IPS-18a (cell line): ENCODE data around the gene CMTM4.
"Not testable (repeated sequence)": the region's sequence is repeated elsewhere in the genome, so short reads cannot be mapped to it uniquely, and the experiment has no call there.

Experiments
- H3K27ac ChIP-seq: one replicate; pipeline ENCODE4 v1.5.1; 2013; ENCODE audit warnings: low read length
- H3K27me3 ChIP-seq: one replicate; pipeline ENCODE4 v1.6.1; 2013; ENCODE audit warnings: mild to moderate bottlenecking, low read length; ENCODE audit not compliant: control insufficient read depth, insufficient read depth
- H3K36me3 ChIP-seq: one replicate; pipeline ENCODE4 v1.6.1; 2013; ENCODE audit warnings: low read depth, low read length; ENCODE audit not compliant: control insufficient read depth
- H3K4me1 ChIP-seq: one replicate; pipeline ENCODE4 v1.6.1; 2013; ENCODE audit warnings: low read depth, low read length; ENCODE audit not compliant: control insufficient read depth
- H3K4me3 ChIP-seq: one replicate; pipeline ENCODE4 v1.5.1; 2013; ENCODE audit warnings: low read length
- H3K9ac ChIP-seq: one replicate; pipeline ENCODE4 v1.6.1; 2013; ENCODE audit warnings: mild to moderate bottlenecking, low read length, moderate library complexity
- H3K9me3 ChIP-seq: one replicate; pipeline ENCODE4 v1.6.1; 2013; ENCODE audit warnings: low read depth, low read length; ENCODE audit not compliant: control insufficient read depth

Gene CMTM4

GRCh38 chr16:66689282-66689681, 7.3 kb downstream of the CMTM4 start:
- Histone ChIP-seq H3K27me3 (no peaks in the 10 kb centered on the region), H3K9ac (no peak overlapping the region), H3K36me3 (no peaks in the 10 kb centered on the region), H3K27ac (no peak overlapping the region), H3K9me3 (no peaks in the 10 kb centered on the region), H3K4me3 (no peak overlapping the region), H3K4me1 (no peaks in the 10 kb centered on the region)

GRCh38 chr16:66687906-66688625, 8.5 kb downstream of the CMTM4 start:
- Histone ChIP-seq H3K36me3 (no peaks in the 10 kb centered on the region), H3K4me3 (no peak overlapping the region), H3K27ac (no peak overlapping the region), H3K27me3 (no peaks in the 10 kb centered on the region), H3K9me3 (no peaks in the 10 kb centered on the region), H3K4me1 (no peaks in the 10 kb centered on the region), H3K9ac (no peak overlapping the region)

GRCh38 chr16:66685501-66686115, 10.9 kb downstream of the CMTM4 start:
- not testable (repeated sequence) for H3K4me3 ChIP-seq, H3K9me3 ChIP-seq, H3K36me3 ChIP-seq, H3K27me3 ChIP-seq, H3K27ac ChIP-seq, H3K4me1 ChIP-seq, H3K9ac ChIP-seq

GRCh38 chr16:66682271-66682670, 14.3 kb downstream of the CMTM4 start:
- Histone ChIP-seq H3K36me3 (no peaks in the 10 kb centered on the region), H3K9ac (no peak overlapping the region), H3K27ac (no peak overlapping the region), H3K4me3 (no peak overlapping the region), H3K9me3 (no peaks in the 10 kb centered on the region), H3K4me1 (no peaks in the 10 kb centered on the region), H3K27me3 (no peaks in the 10 kb centered on the region)

- Histone ChIP-seq H3K27ac (no peak overlapping the region), H3K9me3 (no peaks in the 10 kb centered on the region), H3K4me1 (no peaks in the 10 kb centered on the region), H3K27me3 (no peaks in the 10 kb centered on the region), H3K9ac (no peak overlapping the region), H3K4me3 (no peak overlapping the region), H3K36me3 (no peaks in the 10 kb centered on the region)
Measured at GRCh38 chr16:66681676-66682075, 14.9 kb downstream of the CMTM4 start.

- Histone ChIP-seq H3K27ac (no peak overlapping the region), H3K4me3 (no peak overlapping the region), H3K36me3 (no peaks in the 10 kb centered on the region), H3K27me3 (no peaks in the 10 kb centered on the region), H3K9ac (no peak overlapping the region), H3K4me1 (no peaks in the 10 kb centered on the region), H3K9me3 (no peaks in the 10 kb centered on the region)
Measured at GRCh38 chr16:66678337-66678736, 18.2 kb downstream of the CMTM4 start.

GRCh38 chr16:66677836-66678235, 18.7 kb downstream of the CMTM4 start:
- Histone ChIP-seq H3K4me1 (no peaks in the 10 kb centered on the region), H3K36me3 (no peaks in the 10 kb centered on the region), H3K27me3 (no peaks in the 10 kb centered on the region), H3K9me3 (no peaks in the 10 kb centered on the region), H3K4me3 (no peak overlapping the region), H3K27ac (no peak overlapping the region), H3K9ac (no peak overlapping the region)

GRCh38 chr16:66677179-66677578, 19.4 kb downstream of the CMTM4 start:
- Histone ChIP-seq H3K9ac (no peak overlapping the region), H3K27me3 (no peaks in the 10 kb centered on the region), H3K9me3 (no peaks in the 10 kb centered on the region), H3K4me3 (no peak overlapping the region), H3K4me1 (no peaks in the 10 kb centered on the region), H3K27ac (no peak overlapping the region), H3K36me3 (no peaks in the 10 kb centered on the region)

- Histone ChIP-seq H3K36me3 (no peaks in the 10 kb centered on the region), H3K9me3 (no peaks in the 10 kb centered on the region), H3K9ac (no peak overlapping the region), H3K27ac (no peak overlapping the region), H3K27me3 (no peaks in the 10 kb centered on the region), H3K4me1 (no peaks in the 10 kb centered on the region), H3K4me3 (no peak overlapping the region)
Measured at GRCh38 chr16:66676599-66676998, 19.9 kb downstream of the CMTM4 start.

- Histone ChIP-seq H3K4me3 (no peak overlapping the region), H3K9ac (no peak overlapping the region), H3K9me3 (no peaks in the 10 kb centered on the region), H3K27ac (no peak overlapping the region), H3K4me1 (no peaks in the 10 kb centered on the region), H3K36me3 (no peaks in the 10 kb centered on the region), H3K27me3 (no peaks in the 10 kb centered on the region)
Measured at GRCh38 chr16:66673691-66674090, 22.9 kb downstream of the CMTM4 start.

- no peaks in the 10 kb centered on the region for H3K4me1 ChIP-seq
Measured at GRCh38 chr16:66670691-66671388, 25.7 kb downstream of the CMTM4 start.

More at GRCh38 chr16:66670691-66671388, 25.7 kb downstream of the CMTM4 start:
- Histone ChIP-seq H3K9ac (no peak overlapping the region), H3K27ac (no peak overlapping the region), H3K9me3 (no peaks in the 10 kb centered on the region), H3K4me3 (no peak overlapping the region), H3K36me3 (no peaks in the 10 kb centered on the region), H3K27me3 (no peaks in the 10 kb centered on the region)
